Body of pancreas (tissue), 4 donors: ENCODE results near the gene HECW1. TPM values are rescaled to one million over a fixed set of nuclear protein-coding genes. Genes with fewer than 3 reads are reported as not detected.
"Not testable (repeated sequence)": the region's sequence is repeated elsewhere in the genome, so short reads cannot be mapped to it uniquely, and the experiment has no call there.

ENCODE experiments used
- ATAC-seq: fragments of 150-250 bp; one replicate; pipeline ENCODE4 v1.9.1; 2016
- DNase-seq, 4 donors: peaks; one replicate each; pipeline ENCODE4 v3.0.0-alpha.2; 2019
- H3K27ac ChIP-seq, 4 donors: fragments of 200-600 bp; sonication (generic); 1 replicate in 3 of 4; 2 replicates in 1 of 4; pipeline versions ENCODE4 v1.5.1 to v1.6.1; 2016 to 2019; ENCODE audit warnings: mild to moderate bottlenecking in 1 of 4, mixed read lengths in 1 of 4, moderate library complexity in 1 of 4
- H3K27me3 ChIP-seq, 2 donors: fragments of 200-600 bp; sonication (generic); one replicate each; pipeline ENCODE4 v1.6.0; 2016; ENCODE audit warnings: mild to moderate bottlenecking in 1 of 2
- H3K36me3 ChIP-seq, 2 donors: fragments of 200-600 bp; sonication (generic); replicated peaks in 1 of 2; 2 replicates each; pipeline ENCODE4 v1.5.1; 2016; ENCODE audit warnings: low read depth in 2 of 2; ENCODE audit not compliant: insufficient read depth in 1 of 2
- H3K4me1 ChIP-seq: fragments of 200-600 bp; sonication (generic); one replicate; pipeline ENCODE4 v1.6.0; 2016
- H3K4me3 ChIP-seq, 2 donors: fragments of 200-600 bp; sonication (generic); 1 replicate in 1 of 2; 2 replicates in 1 of 2; pipeline ENCODE4 v1.5.1; 2016 to 2019
- H3K9me3 ChIP-seq, 3 donors: fragments of 200-600 bp; sonication (generic); 1 replicate in 2 of 3; 2 replicates in 1 of 3; pipeline ENCODE4 v1.5.1; 2016
- POLR2A ChIP-seq, 3 donors: fragments of 450-650 bp; IDR thresholded peaks; one replicate each; pipeline ENCODE4 v1.6.1; 2016; ENCODE audit warnings: antibody characterized with exemption in 3 of 3, mild to moderate bottlenecking in 2 of 3
- WGBS, 2 donors: methylation state at CpG; one replicate each; pipeline ENCODE4 v1.1.5; 2017; 5-methylcytosine and 5-hydroxymethylcytosine counted together
- intact Hi-C: fragments of 100-400 bp; cut with DNase I; formaldehyde crosslinking; loops from one replicate; pipeline ENCODE4 v1.15.1; 2023
- total RNA-seq, 2 donors: library from RNA; depleted of rRNA; stranded (reverse); fragments of >200 nt; gene quantifications; one replicate each; pipeline ENCODE4 v1.1.0, GENCODE V29; 2016
- TF ChIP-seq, protein P1 (sequence below), 7 experiments: fragments of 450-650 bp in 4 of 7; fragments of 200-600 bp in 3 of 7; sonication (generic) in 3 of 7; IDR thresholded peaks; one replicate each; pipeline ENCODE4 v1.5.1; 2016 to 2019; ENCODE audit warnings: antibody characterized with exemption in 7 of 7

The HECW1 gene
- total RNA-seq, 2 donors from 2014 or later = under 0.01 TPM; not detected in 1

DNA sequence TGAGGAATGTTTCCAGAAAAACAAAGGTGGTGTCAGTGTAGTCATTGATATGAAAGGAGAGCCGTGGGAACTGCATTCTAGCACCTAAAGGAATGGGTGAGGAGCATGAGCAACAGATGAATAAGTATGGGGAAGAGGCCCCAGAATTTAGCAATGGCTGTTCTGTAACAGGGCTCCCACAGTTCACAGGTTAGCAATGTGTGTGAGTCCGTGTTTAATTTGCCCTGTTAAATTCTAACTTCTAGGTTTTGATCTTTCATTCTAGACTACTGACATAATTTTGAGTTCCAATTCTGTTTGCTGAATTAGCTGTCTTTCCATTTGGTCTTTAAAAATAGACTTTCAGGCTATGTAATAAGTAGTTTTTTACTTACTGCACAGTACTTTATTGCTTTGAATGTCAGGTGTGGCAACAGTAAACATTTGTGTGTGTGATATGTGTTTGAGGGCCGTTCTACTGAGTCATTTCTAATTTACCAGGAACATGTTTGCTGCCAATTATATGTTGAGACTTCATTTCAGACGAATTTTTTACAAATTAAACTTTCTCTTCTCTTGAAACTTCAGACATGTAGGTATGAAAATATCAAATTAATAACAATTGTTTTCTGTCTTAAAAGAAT lies 479.2 kb downstream of the HECW1 start:
- no peaks in the 10 kb centered on the region for H3K9me3 ChIP-seq
- H3K27me3 ChIP-seq = no peaks in the 10 kb centered on the region
- peak overlapping the region in 3 of 4 donors; percentile 4 to 44 (median 37) for H3K27ac ChIP-seq
- intact Hi-C loops = no loop called here
- H3K36me3 ChIP-seq = no peaks in the 10 kb centered on the region
- 10 to 22% methylated on average over 4 of the region's 4 CpGs for WGBS, 2 donors
- TF ChIP-seq POLR2A (IDR thresholded peaks at IDR 0.05) = no peak
- TF ChIP-seq, protein P1, sequence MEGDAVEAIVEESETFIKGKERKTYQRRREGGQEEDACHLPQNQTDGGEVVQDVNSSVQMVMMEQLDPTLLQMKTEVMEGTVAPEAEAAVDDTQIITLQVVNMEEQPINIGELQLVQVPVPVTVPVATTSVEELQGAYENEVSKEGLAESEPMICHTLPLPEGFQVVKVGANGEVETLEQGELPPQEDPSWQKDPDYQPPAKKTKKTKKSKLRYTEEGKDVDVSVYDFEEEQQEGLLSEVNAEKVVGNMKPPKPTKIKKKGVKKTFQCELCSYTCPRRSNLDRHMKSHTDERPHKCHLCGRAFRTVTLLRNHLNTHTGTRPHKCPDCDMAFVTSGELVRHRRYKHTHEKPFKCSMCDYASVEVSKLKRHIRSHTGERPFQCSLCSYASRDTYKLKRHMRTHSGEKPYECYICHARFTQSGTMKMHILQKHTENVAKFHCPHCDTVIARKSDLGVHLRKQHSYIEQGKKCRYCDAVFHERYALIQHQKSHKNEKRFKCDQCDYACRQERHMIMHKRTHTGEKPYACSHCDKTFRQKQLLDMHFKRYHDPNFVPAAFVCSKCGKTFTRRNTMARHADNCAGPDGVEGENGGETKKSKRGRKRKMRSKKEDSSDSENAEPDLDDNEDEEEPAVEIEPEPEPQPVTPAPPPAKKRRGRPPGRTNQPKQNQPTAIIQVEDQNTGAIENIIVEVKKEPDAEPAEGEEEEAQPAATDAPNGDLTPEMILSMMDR (IDR thresholded peaks at IDR 0.05) = no peak
- ATAC-seq = peak; percentile 33
- DNase-seq = no peak
- peaks cover 54% of the 10 kb centered on the region for H3K4me1 ChIP-seq
- H3K4me3 ChIP-seq = no peak overlapping the region

GRCh38 chr7:43592326-43592725 lies 479.9 kb downstream of the HECW1 start:
- Histone ChIP-seq H3K9me3 (no peaks in the 10 kb centered on the region), H3K4me3 (no peak overlapping the region), H3K36me3 (no peaks in the 10 kb centered on the region), H3K27ac (peak overlapping the region in 2 of 4 donors; percentile 37 to 44), H3K4me1 (peaks cover 47% of the 10 kb centered on the region), H3K27me3 (no peaks in the 10 kb centered on the region)
- no peak for TF ChIP-seq POLR2A (IDR thresholded peaks at IDR 0.05)
- TF ChIP-seq, protein P1 (IDR thresholded peaks at IDR 0.05) = no peak
- intact Hi-C loops = no loop called here
- ATAC-seq (peak; percentile 27), DNase-seq (no peak)
- WGBS, 2 donors = 78 to 84% methylated on average over 3 of the region's 3 CpGs

DNA sequence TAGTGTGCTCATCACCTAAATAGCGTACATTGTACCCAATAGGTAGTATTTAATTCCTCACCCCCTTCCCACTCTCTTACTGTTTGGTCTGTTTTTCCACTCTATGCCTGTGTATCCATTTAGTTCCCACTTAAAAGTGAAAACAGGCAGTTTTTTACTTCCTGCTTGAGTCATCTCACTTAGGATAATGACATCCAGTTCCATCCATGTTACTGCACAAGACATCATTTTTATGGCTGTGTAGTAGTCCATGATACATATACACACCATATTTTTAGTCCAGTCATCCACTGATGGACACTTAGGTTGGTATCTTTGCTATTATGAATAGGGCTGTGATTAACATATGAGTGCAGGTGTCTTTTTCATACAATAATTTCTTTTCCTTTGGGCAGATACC lies 480.6 kb downstream of the HECW1 start:
- Histone ChIP-seq H3K9me3 (no peaks in the 10 kb centered on the region), H3K27me3 (no peaks in the 10 kb centered on the region), H3K36me3 (peaks cover 0 to 3% of the 10 kb centered on the region in 2 donors), H3K27ac (peak overlapping the region in 1 of 4 donors; percentile 44), H3K4me3 (no peak overlapping the region), H3K4me1 (peaks cover 41% of the 10 kb centered on the region)
- TF ChIP-seq, protein P1 (IDR thresholded peaks at IDR 0.05) = no peak
- TF ChIP-seq POLR2A (IDR thresholded peaks at IDR 0.05) = no peak
- no peak for DNase-seq
- no peak for ATAC-seq
- 76 to 96% methylated on average over 1 of the region's 1 CpG for WGBS, 2 donors
- intact Hi-C loops = no loop called here

DNA sequence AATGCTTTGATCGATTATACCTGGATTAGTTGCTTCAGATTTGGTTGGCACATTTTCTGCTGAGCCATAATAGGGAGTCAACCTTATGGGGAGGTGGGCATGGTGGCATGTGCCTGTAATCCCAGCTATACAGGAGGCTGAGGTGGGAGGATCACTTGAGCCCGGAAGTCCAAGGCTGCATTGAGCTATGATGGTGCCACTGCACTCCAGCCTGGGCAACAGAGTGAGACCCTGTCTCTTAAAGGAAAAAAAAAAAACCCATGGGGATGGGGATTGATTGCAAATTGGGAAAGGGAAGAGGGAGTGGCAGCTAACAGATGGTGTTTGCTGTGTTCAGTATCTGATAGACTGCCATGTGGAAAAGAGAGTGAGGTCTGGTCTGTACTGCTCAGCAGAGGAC lies 481.6 kb downstream of the HECW1 start:
- H3K4me3 ChIP-seq = no peak overlapping the region
- H3K27me3 ChIP-seq = no peaks in the 10 kb centered on the region
- no peak overlapping the region for H3K27ac ChIP-seq
- DNase-seq (no peak), ATAC-seq (no peak)
- H3K4me1 ChIP-seq = peaks cover 32% of the 10 kb centered on the region
- peaks cover 0 to 5% of the 10 kb centered on the region in 2 donors for H3K36me3 ChIP-seq
- H3K9me3 ChIP-seq = no peaks in the 10 kb centered on the region
- 63 to 65% methylated on average over 2 of the region's 2 CpGs for WGBS, 2 donors
- intact Hi-C loops = no loop called here
- no peak for TF ChIP-seq POLR2A (IDR thresholded peaks at IDR 0.05)
- TF ChIP-seq, protein P1 (IDR thresholded peaks at IDR 0.05) = no peak

DNA sequence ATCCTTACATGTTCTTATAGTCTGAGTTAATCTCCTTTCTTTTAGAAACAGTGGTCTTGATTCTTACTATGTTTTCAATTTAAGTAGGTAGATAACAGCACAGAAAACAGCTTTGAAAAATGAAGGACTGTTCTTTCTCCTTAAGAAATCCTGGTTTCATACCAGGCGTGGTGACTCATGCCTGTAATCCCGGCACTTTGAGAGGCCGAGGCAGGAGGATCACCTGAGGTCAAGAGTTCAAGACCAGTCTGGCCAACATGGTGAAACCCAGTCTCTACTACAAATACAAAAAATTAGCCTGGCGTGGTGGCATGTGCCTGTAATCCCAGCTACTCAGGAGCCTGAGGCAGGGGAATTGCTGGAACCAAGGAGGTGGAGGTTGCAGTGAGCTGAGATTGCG lies 484.0 kb downstream of the HECW1 start:
- H3K4me1 ChIP-seq = peaks cover 22% of the 10 kb centered on the region
- DNase-seq, H3K4me3 ChIP-seq, H3K27ac ChIP-seq, ATAC-seq, H3K36me3 ChIP-seq, H3K9me3 ChIP-seq, intact Hi-C loops, H3K27me3 ChIP-seq: not testable (repeated sequence)
- 86 to 89% methylated on average over 5 of the region's 5 CpGs for WGBS, 2 donors
